Measurements from ENCODE around the gene DKK2. TPM values are rescaled to one million over a fixed set of nuclear protein-coding genes. Genes with fewer than 3 reads are reported as not detected.

The DKK2 gene
- total and polyA plus RNA-seq, 9 of the 15 experiments (the other 6 are each of a cell fraction or from before 2014, with no cell fraction given), result not detected

DNA sequence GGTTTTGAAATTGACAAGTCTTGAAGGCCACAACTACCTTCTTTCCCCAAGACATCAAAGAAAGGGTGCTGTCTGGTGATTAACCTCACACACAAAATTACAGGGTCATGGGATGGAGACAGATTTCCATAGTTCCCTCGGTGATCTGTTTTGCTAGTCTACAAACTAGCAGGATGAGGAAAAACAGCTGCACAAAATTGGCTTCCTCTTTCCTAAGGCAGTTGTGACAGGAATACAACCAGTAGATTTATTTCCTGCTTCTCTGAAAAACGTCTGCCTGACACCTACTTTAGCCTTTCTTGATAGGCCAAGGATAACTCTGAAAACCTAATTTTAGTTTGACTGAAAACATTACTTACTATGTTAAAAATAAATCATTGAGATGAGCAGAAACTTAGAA, 39.6 kb downstream of the DKK2 start (continued):
- TF ChIP-seq, protein P1, sequence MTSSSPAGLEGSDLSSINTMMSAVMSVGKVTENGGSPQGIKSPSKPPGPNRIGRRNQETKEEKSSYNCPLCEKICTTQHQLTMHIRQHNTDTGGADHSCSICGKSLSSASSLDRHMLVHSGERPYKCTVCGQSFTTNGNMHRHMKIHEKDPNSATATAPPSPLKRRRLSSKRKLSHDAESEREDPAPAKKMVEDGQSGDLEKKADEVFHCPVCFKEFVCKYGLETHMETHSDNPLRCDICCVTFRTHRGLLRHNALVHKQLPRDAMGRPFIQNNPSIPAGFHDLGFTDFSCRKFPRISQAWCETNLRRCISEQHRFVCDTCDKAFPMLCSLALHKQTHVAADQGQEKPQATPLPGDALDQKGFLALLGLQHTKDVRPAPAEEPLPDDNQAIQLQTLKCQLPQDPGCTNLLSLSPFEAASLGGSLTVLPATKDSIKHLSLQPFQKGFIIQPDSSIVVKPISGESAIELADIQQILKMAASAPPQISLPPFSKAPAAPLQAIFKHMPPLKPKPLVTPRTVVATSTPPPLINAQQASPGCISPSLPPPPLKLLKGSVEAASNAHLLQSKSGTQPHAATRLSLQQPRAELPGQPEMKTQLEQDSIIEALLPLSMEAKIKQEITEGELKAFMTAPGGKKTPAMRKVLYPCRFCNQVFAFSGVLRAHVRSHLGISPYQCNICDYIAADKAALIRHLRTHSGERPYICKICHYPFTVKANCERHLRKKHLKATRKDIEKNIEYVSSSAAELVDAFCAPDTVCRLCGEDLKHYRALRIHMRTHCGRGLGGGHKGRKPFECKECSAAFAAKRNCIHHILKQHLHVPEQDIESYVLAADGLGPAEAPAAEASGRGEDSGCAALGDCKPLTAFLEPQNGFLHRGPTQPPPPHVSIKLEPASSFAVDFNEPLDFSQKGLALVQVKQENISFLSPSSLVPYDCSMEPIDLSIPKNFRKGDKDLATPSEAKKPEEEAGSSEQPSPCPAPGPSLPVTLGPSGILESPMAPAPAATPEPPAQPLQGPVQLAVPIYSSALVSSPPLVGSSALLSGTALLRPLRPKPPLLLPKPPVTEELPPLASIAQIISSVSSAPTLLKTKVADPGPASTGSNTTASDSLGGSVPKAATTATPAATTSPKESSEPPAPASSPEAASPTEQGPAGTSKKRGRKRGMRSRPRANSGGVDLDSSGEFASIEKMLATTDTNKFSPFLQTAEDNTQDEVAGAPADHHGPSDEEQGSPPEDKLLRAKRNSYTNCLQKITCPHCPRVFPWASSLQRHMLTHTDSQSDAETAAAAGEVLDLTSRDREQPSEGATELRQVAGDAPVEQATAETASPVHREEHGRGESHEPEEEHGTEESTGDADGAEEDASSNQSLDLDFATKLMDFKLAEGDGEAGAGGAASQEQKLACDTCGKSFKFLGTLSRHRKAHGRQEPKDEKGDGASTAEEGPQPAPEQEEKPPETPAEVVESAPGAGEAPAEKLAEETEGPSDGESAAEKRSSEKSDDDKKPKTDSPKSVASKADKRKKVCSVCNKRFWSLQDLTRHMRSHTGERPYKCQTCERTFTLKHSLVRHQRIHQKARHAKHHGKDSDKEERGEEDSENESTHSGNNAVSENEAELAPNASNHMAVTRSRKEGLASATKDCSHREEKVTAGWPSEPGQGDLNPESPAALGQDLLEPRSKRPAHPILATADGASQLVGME (CRISPR knock-in tag; IDR thresholded peaks at IDR 0.05), result no peak
- no peak for TF ChIP-seq CREM (IDR thresholded peaks at IDR 0.05; ENCODE audit: low read depth)
- no peak for TF ChIP-seq PHF8 (IDR thresholded peaks at IDR 0.05; ENCODE audit: borderline replicate concordance, low read length)
- no peak for TF ChIP-seq ZNF165 (CRISPR knock-in tag; IDR thresholded peaks at IDR 0.05; ENCODE audit: borderline replicate concordance)
- no peak for TF ChIP-seq CHCHD3 (CRISPR knock-in tag; IDR thresholded peaks at IDR 0.05)
- TF ChIP-seq ZNF668 (CRISPR knock-in tag; IDR thresholded peaks at IDR 0.05), result no peak

DNA sequence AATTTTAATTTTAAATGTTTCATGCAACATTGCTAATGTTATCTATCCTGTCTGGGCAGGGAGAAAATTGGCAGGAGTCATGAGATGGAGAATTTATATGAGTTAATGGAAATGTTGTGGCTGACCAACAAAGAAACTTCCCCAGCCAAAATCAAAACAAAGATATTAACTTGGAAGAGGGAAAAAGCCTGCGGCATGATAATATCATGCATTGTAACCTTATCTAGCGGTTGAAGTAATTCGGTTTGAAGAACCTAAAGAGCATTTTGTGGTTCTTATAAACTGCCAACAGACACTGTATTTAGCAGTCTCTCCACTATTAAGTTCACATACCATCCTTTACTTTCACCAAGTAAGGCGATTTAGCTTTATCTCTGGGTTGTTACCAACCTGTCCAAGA, 42.3 kb downstream of the DKK2 start:
- H3K36me3 ChIP-seq (ENCODE audit: control insufficient read depth, insufficient read depth, low read length), result no peaks in the 10 kb centered on the region
- no peak overlapping the region for H3K4me3 ChIP-seq
- ChIA-PET CTCF (ENCODE audit: low intra/inter-chr PET ratio) (no interaction called here), POLR2A (no interaction called here)
- no peaks in the 10 kb centered on the region for H3K27me3 ChIP-seq (ENCODE audit: control insufficient read depth in 2 of 2, insufficient read depth in 2 of 2, low read length in 2 of 2)
- no peaks in the 10 kb centered on the region for H3K9me1 ChIP-seq (ENCODE audit: control insufficient read depth, insufficient read depth, low read length)
- 0% methylated on average over 4 of the region's 4 CpGs for WGBS (ENCODE audit: insufficient coverage, low coverage, missing lambda C conversion rate)
- in situ Hi-C loops (cut with MboI), result no loop called here
- no peak overlapping the region for H2AFZ ChIP-seq (ENCODE audit: low read depth, low read length)
- H4K20me1 ChIP-seq (replicated peaks; ENCODE audit: control insufficient read depth, insufficient read depth, low read length), result no peaks in the 10 kb centered on the region
- peaks cover 2% of the 10 kb centered on the region; the same call in 1 of the 2 replicates for H3K9me3 ChIP-seq (replicated peaks; ENCODE audit: control insufficient read depth, insufficient read depth, low read depth, low read length)
- H3K27ac ChIP-seq (ENCODE audit: extremely low read depth, low read depth, low read length), result no peak overlapping the region
- H3K79me2 ChIP-seq (ENCODE audit: control insufficient read depth, insufficient read depth, low read length), result no peaks in the 10 kb centered on the region
- no peak for ATAC-seq
- H3K4me2 ChIP-seq (ENCODE audit: insufficient read depth, low read length), result no peak overlapping the region
- no peaks in the 10 kb centered on the region for H3K4me1 ChIP-seq (replicated peaks in 1 of 2; ENCODE audit: control insufficient read depth in 2 of 2, insufficient read depth in 2 of 2, low read length in 2 of 2)
- DNase-seq (ENCODE audit: extremely low read depth in 1 of 4, low spot score in 3 of 4), result no peak
- intact Hi-C loops (cut with micrococcal nuclease), result no loop called here
- H3K9ac ChIP-seq (ENCODE audit: insufficient read depth in 1 of 2, low read depth in 2 of 2, low read length in 2 of 2), result no peak overlapping the region
- no TSS peak for BruUV-seq (replicated peaks)
- FAIRE-seq, result no peak
- TF ChIP-seq ILF3 (IDR thresholded peaks at IDR 0.05; ENCODE audit: borderline replicate concordance), result no peak
